Stimulated activated CD8-positive, alpha-beta memory T cell treated with anti-CD3 and anti-CD28 coated beads, Interleukin-2, amount 100 ng/mL, for 1 hour (primary cell): ENCODE data around the gene MRC2.

ENCODE experiments used
- DNase-seq, 2 donors: peaks; one replicate each; pipeline ENCODE4 v3.0.0-alpha.2; 2020; ENCODE audit warnings: low read depth in 2 of 2

The MRC2 gene

GRCh38 chr17:62614142-62614541 lies 13.3 kb upstream of the MRC2 start:
- no peak for DNase-seq

- no peak for DNase-seq
These were observed 12.0 kb upstream of the MRC2 start for GRCh38 chr17:62615503-62615902.

GRCh38 chr17:62616993-62617893 lies 10.2 kb upstream of the MRC2 start:
- no peak for DNase-seq

- DNase-seq = no peak
These were observed 9.5 kb upstream of the MRC2 start for GRCh38 chr17:62617894-62618472.

GRCh38 chr17:62618647-62619416 lies 8.6 kb upstream of the MRC2 start:
- DNase-seq = no peak

GRCh38 chr17:62619417-62620155 lies 7.9 kb upstream of the MRC2 start:
- no peak for DNase-seq

- no peak for DNase-seq
These were observed 6.2 kb upstream of the MRC2 start for GRCh38 chr17:62621223-62621622.

- DNase-seq = no peak
These were observed 2.1 kb upstream of the MRC2 start for GRCh38 chr17:62625184-62625869.

- DNase-seq = no peak
These were observed 1.6 kb upstream of the MRC2 start for GRCh38 chr17:62625870-62626200.

- no peak for DNase-seq
These were observed 701 bp upstream of the MRC2 start for GRCh38 chr17:62626719-62627218.

GRCh38 chr17:62627904-62628633 lies 599 bp downstream of the MRC2 start:
- no peak for DNase-seq

- DNase-seq = no peak
These were observed 1.5 kb downstream of the MRC2 start for GRCh38 chr17:62628831-62629555.

- no peak for DNase-seq
These were observed 2.3 kb downstream of the MRC2 start for GRCh38 chr17:62629556-62630364.

- DNase-seq = no peak
These were observed 3.1 kb downstream of the MRC2 start for GRCh38 chr17:62630365-62631085.

- DNase-seq = no peak
These were observed 3.8 kb downstream of the MRC2 start for GRCh38 chr17:62631086-62631935.

GRCh38 chr17:62631936-62632924 lies 4.8 kb downstream of the MRC2 start:
- DNase-seq = no peak
